IMR-90 (cell line): ENCODE results near the gene RYR2. TPM values are rescaled to one million over a fixed set of nuclear protein-coding genes. Genes with fewer than 3 reads are reported as not detected.

Source experiments
- ATAC-seq: fragments of 200-7000 bp; cut with Tn5 transposase; 2 replicates; pipeline ENCODE4 v1.9.1; 2020; ENCODE audit warnings: low read depth, mild to moderate bottlenecking, moderate library complexity
- BruUV-seq: library from RNA; stranded (reverse); fragments of 400-500 nt; replicated peaks from 2 replicates; lab custom pipeline; 2021; lab: Mats Ljungman, UMichigan
- CTCF ChIA-PET: fragments of 300-600 bp; formaldehyde crosslinking; extraction: SDS; loops from one replicate; lab custom pipeline; 2021; ENCODE audit warnings: antibody characterized with exemption; lab: Yijun Ruan, JAX
- POLR2A ChIA-PET: fragments of 300-600 bp; sonication (Branson Sonifier 250); formaldehyde crosslinking; loops from one replicate; lab custom pipeline; 2022; ENCODE audit warnings: antibody characterized with exemption; ENCODE audit not compliant: unreplicated experiment; lab: Charles Lee
- DNase-seq: peaks from one replicate; pipeline ENCODE4 v3.0.0; 2013
- H2AFZ ChIP-seq: replicated peaks from 2 replicates; pipeline ENCODE3; 2013; ENCODE audit warnings: low read length, mild to moderate bottlenecking; ENCODE audit not compliant: poor library complexity
- H2AK5ac ChIP-seq: 2 replicates; pipeline ENCODE4 v1.6.1; 2013; ENCODE audit warnings: low read depth, low read length, inconsistent platforms
- H2AK9ac ChIP-seq: replicated peaks from 2 replicates; pipeline ENCODE3; 2013; ENCODE audit warnings: mild to moderate bottlenecking, low read depth, low read length, moderate library complexity; ENCODE audit not compliant: poor library complexity
- H2BK120ac ChIP-seq: 2 replicates; pipeline ENCODE4 v1.6.1; 2013; ENCODE audit warnings: low read depth, low read length, inconsistent platforms
- H2BK15ac ChIP-seq: 3 replicates; pipeline ENCODE4 v1.6.1; 2013; ENCODE audit warnings: low read depth, low read length, inconsistent platforms
- H2BK20ac ChIP-seq: 2 replicates; pipeline ENCODE4 v1.6.1; 2013; ENCODE audit warnings: low read depth, mild to moderate bottlenecking, inconsistent platforms, low read length, moderate library complexity
- H2BK5ac ChIP-seq: 2 replicates; pipeline ENCODE4 v1.6.1; 2013; ENCODE audit warnings: mild to moderate bottlenecking, low read depth, low read length, inconsistent platforms; ENCODE audit not compliant: poor library complexity, severe bottlenecking
- H3K14ac ChIP-seq: replicated peaks from 2 replicates; pipeline ENCODE4 v1.6.1; 2013; ENCODE audit warnings: low read depth, low read length, inconsistent platforms
- H3K18ac ChIP-seq: 2 replicates; pipeline ENCODE4 v1.6.1; 2013; ENCODE audit warnings: low read depth, low read length, control low read depth
- H3K23ac ChIP-seq: 2 replicates; pipeline ENCODE4 v1.6.1; 2013; ENCODE audit warnings: low read depth, low read length, inconsistent platforms
- H3K27ac ChIP-seq: 2 replicates; pipeline ENCODE4 v1.5.1; 2013; ENCODE audit warnings: mild to moderate bottlenecking, control low read depth, low read length; ENCODE audit not compliant: insufficient read depth
- H3K27me3 ChIP-seq: 2 replicates; pipeline ENCODE4 v1.6.1; 2013; ENCODE audit warnings: low read length; ENCODE audit not compliant: control insufficient read depth, insufficient read depth
- H3K36me3 ChIP-seq: 2 replicates; pipeline ENCODE4 v1.6.1; 2013; ENCODE audit warnings: low read length, mixed read lengths; ENCODE audit not compliant: control insufficient read depth, insufficient read depth
- H3K4ac ChIP-seq: 2 replicates; pipeline ENCODE4 v1.6.1; 2013; ENCODE audit warnings: low read depth, low read length, inconsistent platforms
- H3K4me1 ChIP-seq: 2 replicates; pipeline ENCODE4 v1.6.1; 2013; ENCODE audit warnings: low read length, mixed read lengths; ENCODE audit not compliant: control insufficient read depth, insufficient read depth
- H3K4me2 ChIP-seq: 2 replicates; pipeline ENCODE4 v1.6.1; 2013; ENCODE audit warnings: low read depth, mild to moderate bottlenecking, control low read depth, low read length, moderate library complexity
- H3K4me3 ChIP-seq: 2 replicates; pipeline ENCODE4 v1.5.1; 2013; ENCODE audit warnings: low read depth, mild to moderate bottlenecking, control low read depth, low read length, moderate library complexity; ENCODE audit not compliant: insufficient read depth
- H3K56ac ChIP-seq: 2 replicates; pipeline ENCODE4 v1.6.1; 2013; ENCODE audit warnings: low read length, inconsistent platforms; ENCODE audit not compliant: insufficient read depth; ENCODE audit errors: extremely low read depth
- H3K79me1 ChIP-seq, 2 experiments: 2 replicates each; pipeline ENCODE4 v1.6.1; 2013; ENCODE audit warnings: low read length in 2 of 2, inconsistent platforms in 1 of 2, low read depth in 1 of 2
- H3K9ac ChIP-seq: 2 replicates; pipeline ENCODE4 v1.6.1; 2013; ENCODE audit warnings: low read depth, low read length, control low read depth
- H3K9me1 ChIP-seq: 2 replicates; pipeline ENCODE4 v1.6.1; 2013; ENCODE audit warnings: low read length, inconsistent platforms; ENCODE audit not compliant: insufficient read depth
- H3K9me3 ChIP-seq: 2 replicates; pipeline ENCODE4 v1.6.1; 2013; ENCODE audit warnings: low read length; ENCODE audit not compliant: control insufficient read depth, insufficient read depth
- H4K20me1 ChIP-seq: 2 replicates; pipeline ENCODE4 v1.6.1; 2013; ENCODE audit warnings: low read length, inconsistent platforms; ENCODE audit not compliant: insufficient read depth
- H4K5ac ChIP-seq: 2 replicates; pipeline ENCODE4 v1.6.1; 2013; ENCODE audit warnings: mild to moderate bottlenecking, low read depth, low read length, control low read depth
- H4K8ac ChIP-seq, 2 experiments: 2 replicates each; pipeline ENCODE4 v1.6.1; 2013; ENCODE audit warnings: low read depth in 2 of 2, low read length in 2 of 2, control low read depth in 1 of 2, inconsistent platforms in 1 of 2
- H4K91ac ChIP-seq: 2 replicates; pipeline ENCODE4 v1.6.1; 2013; ENCODE audit warnings: low read depth, low read length, inconsistent platforms; ENCODE audit not compliant: insufficient read depth
- BHLHE40 ChIP-seq: fragments of 150-350 bp; IDR thresholded peaks from 2 replicates; pipeline ENCODE4 v1.6.1; 2016; ENCODE audit warnings: mild to moderate bottlenecking, low read depth, low read length
- CEBPB ChIP-seq: IDR thresholded peaks from 2 replicates; pipeline ENCODE4 v1.6.1; 2012; ENCODE audit warnings: low read depth, low read length, improper control_type of control experiment
- CHD1 ChIP-seq: IDR thresholded peaks from 2 replicates; pipeline ENCODE4 v1.6.1; 2012; ENCODE audit warnings: low read depth, low read length, improper control_type of control experiment
- FOS ChIP-seq: fragments of 150-350 bp; IDR thresholded peaks from 2 replicates; pipeline ENCODE4 v1.6.1; 2016; ENCODE audit warnings: low read depth, low read length
- MAFK ChIP-seq: IDR thresholded peaks from 2 replicates; pipeline ENCODE4 v1.6.1; 2012; ENCODE audit warnings: low read depth, low read length, improper control_type of control experiment
- MAZ ChIP-seq: IDR thresholded peaks from 2 replicates; pipeline ENCODE4 v1.6.1; 2012; ENCODE audit warnings: low read depth, mild to moderate bottlenecking, low read length, improper control_type of control experiment, moderate library complexity, borderline replicate concordance
- MXI1 ChIP-seq: IDR thresholded peaks from 2 replicates; pipeline ENCODE4 v1.6.1; 2012; ENCODE audit warnings: low read depth, mild to moderate bottlenecking, low read length, moderate library complexity, borderline replicate concordance
- NFE2L2 ChIP-seq: fragments of 150-350 bp; IDR thresholded peaks from 2 replicates; pipeline ENCODE4 v1.6.1; 2016; ENCODE audit warnings: low read depth, mild to moderate bottlenecking, low read length
- POLR2A ChIP-seq: IDR thresholded peaks from 2 replicates; pipeline ENCODE4 v1.6.1; 2012; ENCODE audit warnings: mild to moderate bottlenecking, low read depth, low read length
- RAD21 ChIP-seq: IDR thresholded peaks from 2 replicates; pipeline ENCODE4 v1.6.1; 2012; ENCODE audit warnings: low read length, improper control_type of control experiment
- RCOR1 ChIP-seq: IDR thresholded peaks from 2 replicates; pipeline ENCODE4 v1.6.1; 2012; ENCODE audit warnings: mild to moderate bottlenecking, low read length, improper control_type of control experiment; ENCODE audit not compliant: insufficient replicate concordance
- RFX5 ChIP-seq: IDR thresholded peaks from 2 replicates; pipeline ENCODE4 v1.8.0; 2012; ENCODE audit warnings: low read depth, mild to moderate bottlenecking, low read length, moderate library complexity
- SMC3 ChIP-seq: fragments of 150-350 bp; IDR thresholded peaks from 2 replicates; pipeline ENCODE4 v1.6.1; 2016; ENCODE audit warnings: low read depth, mild to moderate bottlenecking, antibody characterized with exemption, low read length, moderate library complexity
- WGBS, 2 experiments: methylation state at CpG; one replicate each; pipeline versions ENCODE4 v1.1.5 to v1.1.7; 2013; ENCODE audit warnings: missing lambda C conversion rate in 2 of 2; ENCODE audit not compliant: insufficient read length in 1 of 2; ENCODE audit errors: extremely low coverage in 2 of 2; 5-methylcytosine and 5-hydroxymethylcytosine counted together
- dilution Hi-C: fragments of 300-500 bp; cut with HindIII; formaldehyde crosslinking; loops from one replicate; pipeline ENCODE4 v1.14.3; 2018; ENCODE audit warnings: low sequenced_read_pairs; ENCODE audit not compliant: unreplicated experiment
- in situ Hi-C: fragments of 300-500 bp; cut with MboI; formaldehyde crosslinking; loops from 3 replicates; pipeline ENCODE4 v1.14.3; 2019; ENCODE audit warnings: low sequenced_read_pairs, inconsistent platforms, mixed read lengths
- intact Hi-C: fragments of 100-400 bp; cut with micrococcal nuclease; formaldehyde crosslinking; loops from 2 replicates; pipeline ENCODE4 v1.10.0; 2022
- polyA plus RNA-seq, 3 experiments: library from polyadenylated mRNA; depleted of rRNA; stranded (reverse); fragments of >200 nt; gene quantifications; 2 replicates each; pipeline ENCODE4 v1.2.3, GENCODE V29; 2012; ENCODE audit warnings: low replicate concordance in 1 of 3
- total RNA-seq: library from RNA; depleted of rRNA; stranded (reverse); fragments of >200 nt; gene quantifications from 2 replicates; pipeline ENCODE4 v1.2.3, GENCODE V29; 2012
- TF ChIP-seq, protein P1 (sequence below): fragments of 150-350 bp; IDR thresholded peaks from 2 replicates; pipeline ENCODE4 v1.6.1; 2017; ENCODE audit warnings: mild to moderate bottlenecking, antibody characterized with exemption, low read length, low read depth
- TF ChIP-seq, protein P2 (sequence below): conservative IDR thresholded peaks from 2 replicates; pipeline ENCODE4 v1.5.1; 2012; ENCODE audit warnings: mild to moderate bottlenecking, low read depth, low read length, improper control_type of control experiment
- TF ChIP-seq, protein P3 (sequence below): fragments of 150-350 bp; IDR thresholded peaks from 2 replicates; pipeline ENCODE4 v1.6.1; 2016; ENCODE audit warnings: low read depth, mild to moderate bottlenecking, low read length, moderate library complexity, borderline replicate concordance

Gene RYR2
- total and polyA plus RNA-seq, 2 of the 4 experiments (the other 2 are of a cell fraction), result not detected

DNA sequence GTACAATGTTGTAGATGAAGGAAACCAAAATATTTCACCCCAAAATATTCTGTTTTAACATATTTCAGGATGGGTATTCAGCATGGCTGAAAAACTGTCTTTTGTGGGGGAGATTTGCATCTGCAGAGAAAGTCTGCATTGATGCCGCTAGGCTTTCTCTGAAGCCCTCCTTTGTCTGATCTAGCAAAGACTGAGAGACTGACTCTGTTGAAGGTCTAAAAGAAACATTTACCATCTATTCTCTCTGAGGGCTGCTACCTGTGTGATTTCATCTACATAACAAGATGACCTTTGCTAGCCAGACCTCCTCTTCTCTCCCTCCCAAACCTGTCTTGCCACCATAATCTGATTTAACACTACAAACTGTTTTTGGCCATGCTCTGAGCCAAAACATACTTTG, 25.4 kb upstream of the RYR2 start:
- Histone ChIP-seq H3K18ac (no peak overlapping the region), H3K4ac (no peak overlapping the region), H3K4me2 (no peak overlapping the region), H3K56ac (no peak overlapping the region), H2BK15ac (no peak overlapping the region), H3K9me1 (no peaks in the 10 kb centered on the region), H3K4me1 (no peaks in the 10 kb centered on the region), H3K27me3 (no peaks in the 10 kb centered on the region), H4K8ac (no peak overlapping the region), H3K36me3 (no peaks in the 10 kb centered on the region), H4K20me1 (no peaks in the 10 kb centered on the region), H3K27ac (no peak overlapping the region), H2BK120ac (no peak overlapping the region), H3K9me3 (peaks cover 6% of the 10 kb centered on the region), H2AK9ac (no peak overlapping the region), H2AK5ac (no peak overlapping the region), H2AFZ (no peak overlapping the region), H3K4me3 (no peak overlapping the region), H2BK20ac (no peak overlapping the region), H3K79me1 (no peaks in the 10 kb centered on the region), H3K23ac (no peak overlapping the region), H4K91ac (no peak overlapping the region), H3K9ac (no peak overlapping the region), H4K5ac (no peak overlapping the region), H2BK5ac (no peak overlapping the region), H3K14ac (no peak overlapping the region)
- ChIA-PET CTCF (no interaction called here), POLR2A (no interaction called here)
- DNase-seq (no peak), ATAC-seq (no peak)
- TF ChIP-seq NFE2L2, result no peak
- TF ChIP-seq SMC3, result no peak
- TF ChIP-seq BHLHE40, result no peak
- no peak for TF ChIP-seq MAFK
- TF ChIP-seq, protein P1, sequence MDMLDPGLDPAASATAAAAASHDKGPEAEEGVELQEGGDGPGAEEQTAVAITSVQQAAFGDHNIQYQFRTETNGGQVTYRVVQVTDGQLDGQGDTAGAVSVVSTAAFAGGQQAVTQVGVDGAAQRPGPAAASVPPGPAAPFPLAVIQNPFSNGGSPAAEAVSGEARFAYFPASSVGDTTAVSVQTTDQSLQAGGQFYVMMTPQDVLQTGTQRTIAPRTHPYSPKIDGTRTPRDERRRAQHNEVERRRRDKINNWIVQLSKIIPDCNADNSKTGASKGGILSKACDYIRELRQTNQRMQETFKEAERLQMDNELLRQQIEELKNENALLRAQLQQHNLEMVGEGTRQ, result no peak
- TF ChIP-seq MAZ, result no peak
- no peak for TF ChIP-seq CEBPB
- TF ChIP-seq FOS, result no peak
- TF ChIP-seq, protein P2, sequence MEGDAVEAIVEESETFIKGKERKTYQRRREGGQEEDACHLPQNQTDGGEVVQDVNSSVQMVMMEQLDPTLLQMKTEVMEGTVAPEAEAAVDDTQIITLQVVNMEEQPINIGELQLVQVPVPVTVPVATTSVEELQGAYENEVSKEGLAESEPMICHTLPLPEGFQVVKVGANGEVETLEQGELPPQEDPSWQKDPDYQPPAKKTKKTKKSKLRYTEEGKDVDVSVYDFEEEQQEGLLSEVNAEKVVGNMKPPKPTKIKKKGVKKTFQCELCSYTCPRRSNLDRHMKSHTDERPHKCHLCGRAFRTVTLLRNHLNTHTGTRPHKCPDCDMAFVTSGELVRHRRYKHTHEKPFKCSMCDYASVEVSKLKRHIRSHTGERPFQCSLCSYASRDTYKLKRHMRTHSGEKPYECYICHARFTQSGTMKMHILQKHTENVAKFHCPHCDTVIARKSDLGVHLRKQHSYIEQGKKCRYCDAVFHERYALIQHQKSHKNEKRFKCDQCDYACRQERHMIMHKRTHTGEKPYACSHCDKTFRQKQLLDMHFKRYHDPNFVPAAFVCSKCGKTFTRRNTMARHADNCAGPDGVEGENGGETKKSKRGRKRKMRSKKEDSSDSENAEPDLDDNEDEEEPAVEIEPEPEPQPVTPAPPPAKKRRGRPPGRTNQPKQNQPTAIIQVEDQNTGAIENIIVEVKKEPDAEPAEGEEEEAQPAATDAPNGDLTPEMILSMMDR, result no peak
- TF ChIP-seq RAD21, result no peak
- no peak for TF ChIP-seq RCOR1
- TF ChIP-seq RFX5, result no peak
- TF ChIP-seq POLR2A, result no peak
- TF ChIP-seq CHD1, result no peak
- TF ChIP-seq MXI1, result no peak
- TF ChIP-seq, protein P3, sequence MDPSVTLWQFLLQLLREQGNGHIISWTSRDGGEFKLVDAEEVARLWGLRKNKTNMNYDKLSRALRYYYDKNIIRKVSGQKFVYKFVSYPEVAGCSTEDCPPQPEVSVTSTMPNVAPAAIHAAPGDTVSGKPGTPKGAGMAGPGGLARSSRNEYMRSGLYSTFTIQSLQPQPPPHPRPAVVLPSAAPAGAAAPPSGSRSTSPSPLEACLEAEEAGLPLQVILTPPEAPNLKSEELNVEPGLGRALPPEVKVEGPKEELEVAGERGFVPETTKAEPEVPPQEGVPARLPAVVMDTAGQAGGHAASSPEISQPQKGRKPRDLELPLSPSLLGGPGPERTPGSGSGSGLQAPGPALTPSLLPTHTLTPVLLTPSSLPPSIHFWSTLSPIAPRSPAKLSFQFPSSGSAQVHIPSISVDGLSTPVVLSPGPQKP, result no peak
- intact Hi-C loops (no loop called here), in situ Hi-C loops (no loop called here), dilution Hi-C loops (no loop called here)
- 50% methylated on average over 1 of the region's 1 CpG; no CpG with 5 or more reads in 1 of the 2 experiments for WGBS, 2 experiments
- no TSS peak for BruUV-seq
